Measurements from ENCODE around the gene CXorf66. TPM values are rescaled to one million over a fixed set of nuclear protein-coding genes. Genes with fewer than 3 reads are reported as not detected.

Gene CXorf66
- not detected in 2 replicates for total RNA-seq (2022)
- not detected for Bru-seq, nascent RNA
- not detected for BruChase-seq, experiment 1, labeled RNA remaining after a 2-hour chase
- BruChase-seq, experiment 2, labeled RNA remaining after a 6-hour chase: not detected
- long read RNA-seq: 0 reads

GRCh38 chrX:139965421-139965820 is at the start of gene CXorf66:
TSS of gene CXorf66 (minus strand) at chrX:139965521. CDS start at chrX:139965496, 25 bp downstream.
- Histone ChIP-seq H3K27me3 (replicated peaks; ENCODE audit: control insufficient read depth, insufficient read depth, low read length) (no peaks in the 10 kb centered on the region), H3K4me3 (ENCODE audit: low read depth, low read length) (no peak within 1 kb of the TSS), H3K9me3 (no peaks in the 10 kb centered on the region), H3K36me3 (ENCODE audit: control insufficient read depth, insufficient read depth, low read length) (no peaks in the 10 kb centered on the region), H3K4me1 (no peaks in the 10 kb centered on the region)
- no peaks in the 10 kb centered on the region for H3K4me1 Mint-ChIP-seq (ENCODE audit: low read depth, unreplicated experiment)
- no peak within 1 kb of the TSS for H3K27ac Mint-ChIP-seq (ENCODE audit: unreplicated experiment)
- CTCF ChIA-PET: interaction anchor here (0.6 kb wide), 1 partner anchor 80 kb away, joined by 3 read pairs; no protein-coding TSS in a partner anchor
- no peak for TF ChIP-seq CTCF (IDR thresholded peaks at IDR 0.05; ENCODE audit: insufficient read depth in 1 of 2, low read depth in 1 of 2, low read length in 1 of 2, severe bottlenecking in 1 of 2, unreplicated experiment in 1 of 2)
- peaks cover 5% of the 10 kb centered on the region for H3K27me3 Mint-ChIP-seq (ENCODE audit: insufficient read depth, unreplicated experiment)
- intact Hi-C loops (cut with micrococcal nuclease; ENCODE audit: unreplicated experiment): no loop called here
- no TSS peak for BruUV-seq (replicated peaks)
- POLR2A ChIA-PET: no interaction called here
- H3K9me3 Mint-ChIP-seq (ENCODE audit: unreplicated experiment): no peaks in the 10 kb centered on the region
- no peak within 1 kb of the TSS for H3K4me3 Mint-ChIP-seq (ENCODE audit: unreplicated experiment)
- no peaks in the 10 kb centered on the region for H3K36me3 Mint-ChIP-seq (ENCODE audit: insufficient read depth, unreplicated experiment)
- no peak for DNase-seq

GRCh38 chrX:139982856-139983255 is 17.5 kb upstream of the CXorf66 start:
- Mint-ChIP-seq H3K27me3 (ENCODE audit: insufficient read depth, unreplicated experiment) (no peaks in the 10 kb centered on the region), H3K4me3 (ENCODE audit: unreplicated experiment) (no peak overlapping the region), H3K27ac (ENCODE audit: unreplicated experiment) (no peak overlapping the region), H3K9me3 (ENCODE audit: unreplicated experiment) (no peaks in the 10 kb centered on the region), H3K36me3 (ENCODE audit: insufficient read depth, unreplicated experiment) (no peaks in the 10 kb centered on the region), H3K4me1 (ENCODE audit: low read depth, unreplicated experiment) (no peaks in the 10 kb centered on the region)
- Histone ChIP-seq H3K9me3 (no peaks in the 10 kb centered on the region), H3K4me3 (ENCODE audit: low read depth, low read length) (no peak overlapping the region), H3K36me3 (ENCODE audit: control insufficient read depth, insufficient read depth, low read length) (no peaks in the 10 kb centered on the region), H3K4me1 (no peaks in the 10 kb centered on the region), H3K27me3 (replicated peaks; ENCODE audit: control insufficient read depth, insufficient read depth, low read length) (no peaks in the 10 kb centered on the region; the same call in 1 of the 2 replicates)
- intact Hi-C loops (cut with micrococcal nuclease; ENCODE audit: unreplicated experiment): no loop called here
- POLR2A ChIA-PET: no interaction called here
- TF ChIP-seq CTCF (IDR thresholded peaks at IDR 0.05; ENCODE audit: insufficient read depth in 1 of 2, low read depth in 1 of 2, low read length in 1 of 2, severe bottlenecking in 1 of 2, unreplicated experiment in 1 of 2): no peak
- BruUV-seq (replicated peaks): no TSS peak
- CTCF ChIA-PET: no interaction called here
- no peak for DNase-seq

- intact Hi-C loops (cut with micrococcal nuclease; ENCODE audit: unreplicated experiment): loop anchor here (10.0 kb wide), 1 partner anchor 1200 kb away; no protein-coding TSS in a partner anchor
- no peak for DNase-seq
- H3K9me3 ChIP-seq: no peaks in the 10 kb centered on the region
- H3K27me3 ChIP-seq (replicated peaks; ENCODE audit: control insufficient read depth, insufficient read depth, low read length): no peaks in the 10 kb centered on the region
- no TSS peak for BruUV-seq (replicated peaks)
- no peaks in the 10 kb centered on the region for H3K36me3 ChIP-seq (ENCODE audit: control insufficient read depth, insufficient read depth, low read length)
- no peak overlapping the region for H3K4me3 ChIP-seq (ENCODE audit: low read depth, low read length)
- no peak overlapping the region for H3K27ac Mint-ChIP-seq (ENCODE audit: unreplicated experiment)
- ChIA-PET CTCF (no interaction called here), POLR2A (no interaction called here)
- peaks cover 8% of the 10 kb centered on the region for H3K9me3 Mint-ChIP-seq (ENCODE audit: unreplicated experiment)
- TF ChIP-seq CTCF (IDR thresholded peaks at IDR 0.05; ENCODE audit: insufficient read depth in 1 of 2, low read depth in 1 of 2, low read length in 1 of 2, severe bottlenecking in 1 of 2, unreplicated experiment in 1 of 2): no peak
- no peaks in the 10 kb centered on the region for H3K4me1 Mint-ChIP-seq (ENCODE audit: low read depth, unreplicated experiment)
- H3K27me3 Mint-ChIP-seq (ENCODE audit: insufficient read depth, unreplicated experiment): no peaks in the 10 kb centered on the region
- no peak overlapping the region for H3K4me3 Mint-ChIP-seq (ENCODE audit: unreplicated experiment)
- H3K4me1 ChIP-seq: no peaks in the 10 kb centered on the region
- H3K36me3 Mint-ChIP-seq (ENCODE audit: insufficient read depth, unreplicated experiment): no peaks in the 10 kb centered on the region
These were observed 9.2 kb upstream of the CXorf66 start for GRCh38 chrX:139974471-139974870.

Data from Caco-2 (cell line).